Measurements from ENCODE around the gene TAF4.
"Not testable (repeated sequence)": the region's sequence is repeated elsewhere in the genome, so short reads cannot be mapped to it uniquely, and the experiment has no call there.

TAF4 gene

DNA sequence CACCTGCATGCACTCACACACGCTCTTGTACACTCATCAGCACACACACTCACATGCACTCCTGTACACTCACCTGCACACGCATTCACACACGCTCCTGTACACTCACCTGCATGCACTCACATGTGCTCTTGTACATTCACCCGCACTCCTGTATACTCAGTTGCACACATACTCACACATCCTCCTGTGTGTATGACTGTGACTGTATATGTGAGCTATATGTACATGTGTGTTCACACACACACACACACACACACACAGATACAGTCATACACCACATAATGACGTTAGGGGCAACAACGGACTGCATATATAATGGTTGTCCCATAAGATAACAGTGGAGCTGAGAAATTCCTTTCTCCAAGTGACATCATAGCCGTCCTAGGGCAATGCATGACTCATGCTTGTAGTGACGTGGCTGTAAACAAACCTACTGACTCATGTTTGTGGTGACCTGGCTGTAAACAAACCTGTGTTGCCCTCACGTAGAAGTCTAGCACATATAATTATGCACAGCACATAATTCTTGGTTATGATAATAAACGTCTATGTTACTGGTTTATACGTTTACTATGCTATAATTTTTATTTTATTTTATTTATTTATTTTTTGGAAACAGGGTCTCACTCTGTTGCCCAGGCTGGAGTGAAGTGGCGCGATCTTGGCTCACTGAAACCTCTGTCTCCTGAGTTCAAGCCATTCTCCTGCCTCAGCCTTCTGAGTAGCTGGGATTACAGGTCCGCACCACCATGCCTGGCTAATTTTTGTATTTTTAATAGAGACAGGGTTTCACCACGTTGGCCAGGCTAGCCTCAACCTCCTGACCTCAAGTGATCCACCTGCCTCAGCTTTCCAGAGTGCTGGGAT lies 22.8 kb upstream of the TAF4 start:
- TF ChIP-seq, protein P1, sequence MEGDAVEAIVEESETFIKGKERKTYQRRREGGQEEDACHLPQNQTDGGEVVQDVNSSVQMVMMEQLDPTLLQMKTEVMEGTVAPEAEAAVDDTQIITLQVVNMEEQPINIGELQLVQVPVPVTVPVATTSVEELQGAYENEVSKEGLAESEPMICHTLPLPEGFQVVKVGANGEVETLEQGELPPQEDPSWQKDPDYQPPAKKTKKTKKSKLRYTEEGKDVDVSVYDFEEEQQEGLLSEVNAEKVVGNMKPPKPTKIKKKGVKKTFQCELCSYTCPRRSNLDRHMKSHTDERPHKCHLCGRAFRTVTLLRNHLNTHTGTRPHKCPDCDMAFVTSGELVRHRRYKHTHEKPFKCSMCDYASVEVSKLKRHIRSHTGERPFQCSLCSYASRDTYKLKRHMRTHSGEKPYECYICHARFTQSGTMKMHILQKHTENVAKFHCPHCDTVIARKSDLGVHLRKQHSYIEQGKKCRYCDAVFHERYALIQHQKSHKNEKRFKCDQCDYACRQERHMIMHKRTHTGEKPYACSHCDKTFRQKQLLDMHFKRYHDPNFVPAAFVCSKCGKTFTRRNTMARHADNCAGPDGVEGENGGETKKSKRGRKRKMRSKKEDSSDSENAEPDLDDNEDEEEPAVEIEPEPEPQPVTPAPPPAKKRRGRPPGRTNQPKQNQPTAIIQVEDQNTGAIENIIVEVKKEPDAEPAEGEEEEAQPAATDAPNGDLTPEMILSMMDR (IDR thresholded peaks at IDR 0.05), result no peak
- H3K4me3 ChIP-seq, result no peak overlapping the region
- no peak overlapping the region for H3K27ac ChIP-seq
- no peak for DNase-seq (ENCODE audit: low spot score)

- TF ChIP-seq, protein P1 (IDR thresholded peaks at IDR 0.05), result no peak
- Histone ChIP-seq H3K4me3 (no peak overlapping the region), H3K27ac (no peak overlapping the region)
- no peak for DNase-seq (ENCODE audit: low spot score)
These were observed 22.0 kb upstream of the TAF4 start for GRCh38 chr20:62087632-62088031.

GRCh38 chr20:62087227-62087626 lies 21.5 kb upstream of the TAF4 start:
- TF ChIP-seq, protein P1 (IDR thresholded peaks at IDR 0.05), result no peak
- no peak for DNase-seq (ENCODE audit: low spot score)
- Histone ChIP-seq H3K4me3 (no peak overlapping the region), H3K27ac (no peak overlapping the region)

DNA sequence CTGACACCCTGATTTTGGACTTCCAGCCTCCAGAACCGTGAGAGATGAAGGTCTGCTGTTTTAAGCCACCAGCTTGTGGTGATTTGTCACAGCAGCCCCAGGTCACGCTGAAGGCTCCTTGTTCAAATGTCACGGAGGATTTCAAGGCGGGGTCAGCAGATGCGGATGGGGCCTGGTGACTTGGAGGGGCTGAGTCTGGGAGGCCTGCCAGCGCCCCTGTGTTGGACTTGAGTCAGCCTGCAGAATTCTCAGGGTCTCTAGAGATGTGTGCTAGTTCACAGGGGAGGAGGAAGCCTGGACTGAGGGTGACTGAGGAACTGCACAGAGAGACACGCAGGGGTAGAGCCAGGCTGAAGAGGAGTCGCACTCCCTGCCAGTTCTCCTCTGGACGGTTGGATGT lies 19.5 kb upstream of the TAF4 start:
- Histone ChIP-seq H3K4me3 (no peak overlapping the region), H3K27ac (no peak overlapping the region)
- no peak for DNase-seq (ENCODE audit: low spot score)
- TF ChIP-seq, protein P1 (IDR thresholded peaks at IDR 0.05), result no peak

GRCh38 chr20:62084224-62084623 lies 18.5 kb upstream of the TAF4 start:
- not testable (repeated sequence) for H3K27ac ChIP-seq; DNase-seq (ENCODE audit: low spot score); H3K4me3 ChIP-seq

GRCh38 chr20:62083312-62083711 lies 17.6 kb upstream of the TAF4 start:
- no peak overlapping the region for H3K27ac ChIP-seq

GRCh38 chr20:62080249-62080990 lies 14.7 kb upstream of the TAF4 start:
- Histone ChIP-seq H3K27ac (no peak overlapping the region), H3K4me3 (no peak overlapping the region)
- TF ChIP-seq, protein P1 (IDR thresholded peaks at IDR 0.05), result no peak
- DNase-seq (ENCODE audit: low spot score), result no peak

More at GRCh38 chr20:62083312-62083711, 17.6 kb upstream of the TAF4 start:
- DNase-seq (ENCODE audit: low spot score), result no peak
- no peak overlapping the region for H3K4me3 ChIP-seq
- TF ChIP-seq, protein P1 (IDR thresholded peaks at IDR 0.05), result no peak

Measured in coronary artery (tissue), 2 donors.